DMS153 treated with DMSO at 0.1 percent for 48 hours (cell line): ENCODE measurements around the gene FCN2.

Experiments used
- DNase-seq: peaks from one replicate; lab custom pipeline; 2025; ENCODE audit not compliant: unreplicated experiment; lab: John Stamatoyannopoulos, UW

The FCN2 gene

DNA sequence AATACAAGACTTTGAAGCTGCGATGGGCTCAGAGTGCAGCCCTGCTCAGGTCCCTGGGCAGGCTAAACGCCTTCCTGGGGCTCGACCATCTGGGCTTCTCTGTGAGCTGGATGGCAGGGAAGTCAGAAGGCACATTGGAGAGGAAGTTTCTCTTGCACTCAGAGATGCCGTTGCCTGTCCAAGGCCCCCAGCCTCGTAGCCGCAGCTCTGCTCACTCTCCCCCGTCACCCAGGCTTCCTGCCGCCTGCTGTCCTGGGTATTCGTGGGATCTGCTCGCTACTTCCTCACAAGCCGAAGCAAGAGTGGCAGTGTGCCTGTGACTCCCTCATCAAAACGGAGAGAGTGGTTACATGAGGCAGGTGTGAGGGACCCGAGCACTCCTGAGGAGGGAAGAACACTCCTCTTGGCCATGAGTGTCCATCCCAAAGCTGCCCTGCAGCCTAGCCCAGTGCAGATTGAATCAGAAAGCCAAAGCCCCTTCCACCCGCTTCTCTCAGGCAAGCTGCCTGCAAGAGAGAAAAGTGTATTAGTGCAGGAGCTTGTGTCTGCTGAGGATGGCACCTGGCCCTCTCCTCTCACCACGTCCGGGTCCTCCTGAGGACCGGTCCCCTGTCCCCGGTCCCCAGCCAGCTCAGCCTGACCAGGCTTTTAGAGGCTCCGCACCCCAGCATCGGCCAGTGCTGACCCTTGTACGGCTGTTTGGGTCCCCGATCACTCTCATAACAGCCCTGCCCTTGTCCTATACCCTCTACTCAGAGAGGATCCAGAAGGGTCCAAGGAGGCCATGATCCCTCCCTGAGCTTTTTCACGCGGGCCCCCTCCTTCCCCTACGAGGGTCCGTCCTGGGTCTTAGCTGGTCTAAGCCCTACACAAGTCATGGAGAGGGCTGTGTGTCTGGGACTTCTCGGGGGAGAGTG lies 7.3 kb downstream of the FCN2 start:
- DNase-seq, result no peak

DNA sequence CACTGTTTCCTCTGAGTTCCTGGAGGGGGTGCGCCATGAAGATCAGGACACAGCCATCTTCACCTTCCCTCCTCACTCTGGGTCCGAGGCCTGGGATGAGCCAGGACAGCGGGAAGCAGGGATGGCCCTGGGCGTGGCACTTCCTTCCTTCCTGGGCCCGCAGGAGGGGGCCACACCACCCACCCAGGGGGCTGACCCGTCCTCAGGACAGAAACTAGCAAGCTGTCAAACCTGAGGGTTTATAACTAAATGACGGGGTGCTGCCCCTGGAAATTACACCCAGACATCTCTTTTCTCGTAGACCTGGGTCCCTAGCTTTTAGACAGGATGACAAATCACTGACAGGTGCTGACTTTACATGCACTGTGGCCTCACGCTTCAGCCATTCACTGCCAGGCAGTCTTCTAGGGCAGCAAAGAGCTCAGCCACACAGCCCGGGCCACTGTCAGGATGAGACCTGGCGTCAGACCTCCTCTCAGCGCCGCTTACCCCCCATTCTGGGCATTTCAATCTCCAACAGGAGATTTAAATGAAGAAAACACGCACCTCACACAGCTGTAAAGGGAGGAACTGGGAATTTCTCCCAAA lies 8.1 kb downstream of the FCN2 start:
- no peak for DNase-seq

DNA sequence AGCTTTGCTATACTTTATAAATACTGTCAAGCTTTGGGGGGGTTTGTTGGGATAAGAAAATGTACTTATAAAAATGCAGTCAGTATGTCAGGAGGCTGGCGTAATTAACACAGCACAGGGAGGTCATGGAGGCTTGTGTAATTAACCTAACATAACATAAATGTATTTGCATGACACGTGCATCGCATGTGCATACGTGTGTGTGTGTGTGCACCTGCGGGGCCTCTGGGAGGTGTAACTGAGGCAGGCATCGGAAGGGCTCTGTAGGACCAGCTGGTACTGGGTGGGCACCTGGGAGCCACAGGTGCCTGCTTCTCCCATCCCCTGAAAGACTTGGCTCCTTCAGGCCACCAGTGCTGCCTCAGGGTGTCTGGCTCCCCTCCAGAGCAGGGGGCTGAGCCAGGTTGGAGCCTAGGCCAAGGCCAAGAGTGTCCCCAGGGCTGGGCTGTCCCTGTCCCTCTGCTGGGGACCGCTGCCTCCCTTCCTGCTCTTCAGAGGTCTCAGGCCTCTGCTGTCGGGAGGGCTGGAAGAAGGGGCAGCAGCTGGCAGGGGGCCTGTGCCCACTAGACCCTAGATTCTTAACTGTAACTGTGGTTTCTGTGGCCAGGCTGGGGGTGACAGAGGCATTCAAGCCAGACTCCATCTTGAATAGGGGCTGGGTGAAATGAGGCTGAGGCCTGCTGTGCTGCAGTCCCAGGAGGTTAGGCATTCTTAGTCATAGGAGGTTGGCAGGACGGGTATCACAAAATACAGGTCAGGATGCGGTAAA lies 9.0 kb downstream of the FCN2 start:
- no peak for DNase-seq

DNA sequence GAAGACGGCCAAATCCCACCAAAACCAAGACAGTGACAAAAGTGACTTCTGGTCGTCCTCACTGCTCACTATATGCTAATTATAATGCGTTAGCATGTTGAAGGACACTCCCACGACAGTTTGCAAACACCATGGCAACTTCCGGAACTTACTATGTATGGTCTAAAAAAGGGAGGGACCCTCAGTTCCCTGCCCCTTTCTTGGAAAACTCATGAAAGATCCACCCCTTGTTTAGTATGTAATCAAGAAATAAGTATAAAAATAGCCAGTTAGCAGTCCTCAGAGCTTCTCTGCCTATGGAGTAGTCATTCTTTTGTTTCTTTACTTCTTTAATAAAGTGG lies 9.5 kb downstream of the FCN2 start:
- no peak for DNase-seq

DNA sequence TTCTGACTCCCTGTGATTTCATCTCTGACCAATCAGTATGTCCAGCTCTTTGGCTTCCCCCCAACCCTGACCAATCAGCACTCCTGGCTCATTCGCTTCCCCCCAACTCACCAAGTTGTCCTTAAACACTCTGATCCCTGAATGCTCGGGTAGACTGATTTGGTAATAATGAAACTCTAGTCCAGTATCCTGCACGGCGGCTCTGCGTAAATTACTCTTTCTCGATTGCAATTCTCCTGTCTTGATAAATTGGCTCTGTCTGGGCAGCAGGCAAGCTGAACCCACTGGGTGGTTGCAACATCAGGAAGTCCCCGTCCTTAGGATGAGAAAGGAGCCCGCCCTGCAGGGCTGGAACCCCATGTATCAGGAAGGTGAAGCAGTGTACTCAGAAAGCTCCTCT lies 10.4 kb downstream of the FCN2 start:
- no peak for DNase-seq

DNA sequence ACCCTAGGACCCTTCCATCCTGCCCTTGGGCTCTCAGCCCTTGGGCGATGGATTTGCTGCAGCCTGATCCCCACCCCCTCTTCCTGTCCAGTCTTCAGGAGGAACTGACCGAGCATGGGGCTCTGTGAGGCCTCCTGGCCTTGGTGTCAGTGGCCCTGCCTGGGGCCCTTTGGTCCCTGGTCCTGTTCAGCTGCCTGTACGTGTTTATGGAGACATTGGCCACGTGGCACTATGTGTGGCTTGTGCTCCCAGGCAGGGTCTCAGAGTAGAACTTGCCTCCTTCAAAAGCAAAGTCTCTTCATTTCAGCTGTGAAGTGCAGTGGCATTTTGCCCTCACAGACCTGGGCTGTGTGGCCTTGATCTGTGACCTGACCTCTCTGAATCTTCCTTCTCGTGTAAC lies 11.1 kb downstream of the FCN2 start:
- DNase-seq, result no peak

DNA sequence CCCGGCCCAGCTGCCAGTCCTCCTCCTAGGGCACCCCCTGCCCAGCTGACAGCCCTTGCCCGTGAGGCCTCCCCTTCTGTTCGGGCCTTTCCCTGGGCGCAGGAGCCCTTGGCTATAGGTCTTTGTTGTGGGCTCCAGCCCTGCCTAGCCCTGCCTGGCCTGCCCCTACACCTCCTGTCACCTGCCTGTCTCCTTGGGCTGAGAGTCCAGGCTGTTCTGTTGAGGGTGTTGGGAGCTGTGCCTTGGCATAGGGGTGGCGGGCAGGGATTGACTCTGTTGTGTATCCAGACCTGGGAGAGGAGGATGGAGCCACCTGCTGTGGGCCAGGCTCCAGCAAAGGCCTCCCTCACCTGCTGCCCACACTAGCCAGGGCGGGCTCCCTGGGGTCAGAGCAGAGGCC lies 11.6 kb downstream of the FCN2 start:
- no peak for DNase-seq

DNA sequence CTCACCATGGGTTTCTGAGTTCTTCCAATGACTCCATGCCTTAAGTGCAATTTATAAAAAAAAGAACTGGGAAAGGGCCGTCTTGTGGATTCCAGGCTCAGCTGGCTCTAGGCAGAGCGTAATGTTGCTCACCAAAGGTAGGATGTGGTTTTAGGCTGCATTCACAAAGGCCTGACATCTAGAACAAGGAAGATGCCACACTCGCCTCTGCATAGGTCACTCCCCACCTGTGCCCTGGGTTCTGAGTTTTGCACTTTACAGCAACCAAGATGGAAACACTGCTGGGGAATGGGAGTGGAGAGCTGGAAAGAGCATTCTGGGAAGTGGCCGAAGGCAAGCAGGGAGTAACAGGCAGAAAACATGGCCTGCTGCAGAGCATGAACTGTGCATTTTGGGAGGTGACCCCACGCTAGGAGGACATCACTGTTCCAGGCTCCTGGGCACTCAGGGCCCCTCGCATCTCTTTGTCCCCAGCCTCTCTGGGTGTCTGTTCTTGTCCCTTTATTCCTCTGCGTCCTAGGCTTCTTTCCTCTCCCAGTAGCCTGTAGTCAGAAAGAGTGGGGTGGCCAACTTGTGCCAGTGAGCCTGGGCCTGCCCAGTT lies 12.3 kb downstream of the FCN2 start:
- DNase-seq, result no peak

DNA sequence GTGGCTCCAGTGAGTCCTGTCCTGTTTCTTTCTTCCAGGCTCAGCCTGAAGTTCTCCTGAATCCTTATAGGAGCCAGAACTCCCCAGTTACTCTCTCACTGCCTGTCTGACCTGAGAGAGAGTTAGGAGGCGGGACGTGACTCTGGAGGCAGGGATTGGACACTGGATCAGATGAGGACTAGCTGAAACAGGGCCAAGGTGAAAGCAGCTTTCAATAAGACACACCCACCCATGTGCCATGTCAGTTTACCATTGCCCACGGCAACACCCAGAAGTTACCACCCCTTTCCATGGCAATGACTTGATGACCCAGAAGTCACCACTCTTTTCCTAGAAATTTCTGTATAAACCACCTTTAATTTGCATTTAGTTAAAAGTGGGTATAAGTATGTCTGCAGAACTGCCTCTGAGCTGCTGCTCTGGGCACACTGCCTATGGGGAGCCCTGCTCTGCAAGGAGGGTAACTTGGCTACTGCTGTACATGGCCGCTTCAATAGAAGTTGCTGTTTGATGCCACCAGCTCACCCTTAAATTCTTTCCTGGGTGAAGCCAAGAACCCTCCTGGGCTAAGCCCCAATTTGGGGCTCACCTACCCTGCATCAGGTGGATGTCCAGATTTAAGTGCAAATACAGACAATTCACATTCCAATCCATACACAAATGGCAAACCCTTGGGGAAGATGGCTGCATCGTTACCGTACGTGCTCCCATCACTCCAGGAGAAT lies 13.7 kb downstream of the FCN2 start:
- DNase-seq, result no peak

DNA sequence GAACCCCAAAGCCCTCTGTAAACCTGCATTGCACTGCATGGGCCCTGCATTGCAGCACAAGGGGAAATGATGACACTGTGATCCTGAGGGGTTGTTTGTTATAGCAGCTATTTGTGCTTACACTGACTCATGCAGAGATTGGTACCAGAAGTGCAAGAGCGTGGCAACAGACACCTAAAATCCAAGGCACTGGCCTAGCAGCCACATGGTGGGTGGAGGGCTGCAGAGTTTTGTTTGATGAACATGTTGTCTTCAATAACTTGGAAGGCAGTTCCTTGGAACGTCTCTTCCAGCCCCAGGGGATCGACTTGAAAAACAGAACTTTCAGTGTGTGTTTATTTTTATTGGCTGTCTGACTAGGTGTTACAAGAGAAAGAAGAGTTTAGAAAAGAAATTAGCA lies 14.5 kb downstream of the FCN2 start:
- no peak for DNase-seq

DNA sequence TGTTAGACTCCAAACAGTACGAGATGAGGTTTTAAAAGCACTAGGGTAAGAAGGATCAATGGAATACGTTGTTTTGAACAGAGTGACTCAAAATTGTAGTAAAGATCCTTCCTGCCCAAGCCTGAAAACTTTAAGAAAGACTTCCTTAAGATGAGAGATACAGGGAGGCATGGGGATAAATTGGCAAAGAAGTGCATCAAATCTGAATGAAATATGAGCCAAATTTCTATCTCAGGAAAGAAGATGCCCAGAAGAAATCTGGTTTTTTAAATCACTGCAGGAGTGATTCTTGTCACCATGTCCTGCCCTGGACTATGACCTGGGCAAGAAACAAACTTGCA lies 14.9 kb downstream of the FCN2 start:
- DNase-seq, result no peak

DNA sequence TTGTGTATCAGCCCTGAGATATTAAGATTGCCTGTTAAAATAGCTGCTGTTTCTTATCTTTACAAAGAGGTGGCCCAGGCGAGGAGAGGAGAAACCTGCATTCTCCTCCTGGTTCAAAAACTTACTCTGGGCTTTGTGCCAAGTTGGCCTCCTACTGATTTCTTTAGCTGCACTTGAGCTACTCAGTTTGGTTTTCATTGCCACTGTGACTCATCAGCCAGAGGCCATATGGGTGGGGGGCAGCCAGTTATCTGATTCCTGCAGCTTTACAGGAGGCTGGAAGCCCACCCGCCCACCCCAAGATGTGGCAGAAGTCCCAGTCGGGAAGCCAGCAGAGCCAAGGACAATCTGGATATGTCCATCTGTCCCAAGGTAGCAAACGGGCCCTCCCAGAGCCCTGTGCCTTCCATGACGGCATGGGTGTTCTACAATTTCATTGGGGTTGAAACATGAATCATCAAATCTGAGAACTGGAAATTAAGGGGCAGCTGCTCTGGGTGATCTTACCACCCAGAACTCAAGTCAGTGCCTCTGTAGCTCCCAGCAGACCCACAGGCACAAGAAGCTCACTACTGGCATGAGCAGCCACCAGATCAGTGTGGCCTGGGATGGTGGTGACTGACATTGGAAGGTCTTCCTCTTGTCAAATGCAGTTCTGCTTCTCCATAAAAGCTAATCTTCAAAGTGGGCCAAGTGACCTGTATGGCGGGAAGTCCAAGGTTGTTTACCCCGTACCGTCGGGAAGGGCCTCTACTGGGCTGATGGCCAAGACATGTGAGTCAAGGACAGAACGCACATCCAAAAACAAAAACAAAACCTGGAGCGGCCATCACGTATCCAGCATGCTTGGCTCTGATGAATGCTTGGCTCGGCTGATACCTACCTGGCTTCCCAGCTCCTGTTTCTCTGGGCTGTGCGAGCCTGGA lies 15.6 kb downstream of the FCN2 start:
- DNase-seq, result no peak

DNA sequence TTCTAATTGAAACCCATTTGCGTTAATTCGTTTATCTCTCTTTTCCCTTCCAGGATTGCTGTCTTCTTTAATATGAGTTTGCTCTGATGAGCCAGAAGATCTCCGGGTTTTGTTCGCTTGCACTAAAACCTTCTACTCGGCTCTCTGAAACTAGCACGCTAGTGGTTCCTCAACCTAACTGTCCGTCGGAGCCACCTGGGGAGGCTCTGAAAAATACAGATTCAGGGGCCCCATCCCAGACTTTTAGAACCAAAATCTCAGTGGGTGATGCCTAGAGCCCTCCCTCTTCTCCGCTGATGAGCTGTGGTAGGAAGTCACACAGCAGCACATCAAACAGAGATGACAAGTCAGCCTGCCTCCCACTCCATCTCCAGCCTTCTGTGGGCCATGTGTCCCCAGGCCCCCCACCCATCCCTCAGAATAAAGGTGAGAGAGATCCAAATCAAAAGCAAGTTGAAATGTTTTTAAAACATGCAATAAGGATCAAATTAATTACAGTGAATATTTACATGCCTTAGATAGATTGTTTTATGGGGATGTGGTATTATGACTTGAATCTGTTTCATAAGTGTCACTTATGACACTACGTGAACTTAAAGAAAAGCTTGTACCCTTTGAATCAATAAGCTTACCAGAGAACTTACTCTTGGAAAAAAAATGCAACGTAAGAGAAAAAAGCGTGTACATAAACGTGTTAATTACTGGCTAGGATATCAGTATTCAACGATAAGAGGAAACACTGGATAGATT lies 16.4 kb downstream of the FCN2 start:
- no peak for DNase-seq

DNA sequence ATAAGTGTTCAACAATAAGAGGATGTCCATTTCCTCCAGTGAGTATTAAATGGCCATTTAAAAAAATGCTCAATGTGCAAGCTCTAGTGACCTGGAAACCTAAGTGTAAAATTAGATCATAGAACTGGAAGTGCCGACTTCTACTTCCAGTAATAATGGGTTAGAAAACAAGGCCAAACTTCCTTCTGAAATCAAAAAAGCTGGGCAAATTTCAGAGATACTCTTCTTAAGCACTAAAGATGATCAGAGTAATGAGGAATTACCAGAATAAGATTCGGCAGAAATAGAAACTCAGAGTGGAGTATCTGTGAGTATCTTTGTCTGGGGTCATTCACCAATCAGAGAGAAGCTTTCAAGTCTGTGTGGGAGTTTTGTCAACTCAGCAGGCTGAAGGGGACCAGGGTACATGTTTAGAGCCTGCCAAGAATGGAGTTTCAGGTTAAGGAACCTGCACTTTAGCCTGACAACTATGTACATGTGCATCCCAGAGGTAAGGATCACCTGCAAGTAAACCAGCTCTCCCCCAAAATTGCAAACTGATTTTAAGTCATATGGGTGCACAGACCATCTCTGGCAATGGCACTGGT lies 17.1 kb downstream of the FCN2 start:
- DNase-seq, result no peak

DNA sequence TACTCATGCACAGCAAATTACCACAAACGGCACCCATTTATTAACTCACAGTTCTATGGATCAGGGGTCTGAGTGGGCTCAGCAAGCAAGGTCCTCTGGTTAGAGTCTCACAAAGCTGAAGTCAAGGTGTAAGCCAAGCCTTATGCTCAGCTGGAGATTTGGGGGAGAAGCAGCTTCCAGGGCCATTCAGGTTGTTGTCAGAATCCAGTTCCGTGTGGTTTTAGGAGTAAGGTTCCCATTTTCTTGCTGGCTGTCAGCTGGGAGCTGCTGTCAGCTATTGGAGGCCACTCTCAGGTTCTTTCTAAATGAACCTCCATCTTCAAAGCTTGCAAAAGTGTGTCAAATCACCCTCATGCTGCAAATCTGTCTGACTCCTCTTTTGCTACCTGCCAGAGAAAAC lies 17.7 kb downstream of the FCN2 start:
- DNase-seq, result no peak

DNA sequence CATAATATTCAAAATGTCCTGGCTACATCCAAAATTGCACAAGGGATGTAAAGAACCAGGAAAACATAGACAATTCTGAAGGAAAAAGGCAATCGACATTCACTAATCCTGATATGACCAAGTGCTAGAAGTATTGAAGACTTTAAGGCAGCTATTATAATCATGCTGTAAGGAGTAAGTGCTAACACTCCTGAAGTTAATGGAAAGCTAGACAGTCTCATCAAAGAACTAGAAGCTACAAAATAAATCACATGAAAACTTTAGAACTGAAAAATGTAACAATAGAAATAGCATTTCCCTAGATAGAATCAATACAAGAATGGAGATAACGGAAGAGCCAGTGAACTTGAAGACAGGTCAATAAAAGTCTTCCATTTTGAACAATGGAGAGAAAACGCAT lies 18.6 kb downstream of the FCN2 start:
- DNase-seq, result no peak

DNA sequence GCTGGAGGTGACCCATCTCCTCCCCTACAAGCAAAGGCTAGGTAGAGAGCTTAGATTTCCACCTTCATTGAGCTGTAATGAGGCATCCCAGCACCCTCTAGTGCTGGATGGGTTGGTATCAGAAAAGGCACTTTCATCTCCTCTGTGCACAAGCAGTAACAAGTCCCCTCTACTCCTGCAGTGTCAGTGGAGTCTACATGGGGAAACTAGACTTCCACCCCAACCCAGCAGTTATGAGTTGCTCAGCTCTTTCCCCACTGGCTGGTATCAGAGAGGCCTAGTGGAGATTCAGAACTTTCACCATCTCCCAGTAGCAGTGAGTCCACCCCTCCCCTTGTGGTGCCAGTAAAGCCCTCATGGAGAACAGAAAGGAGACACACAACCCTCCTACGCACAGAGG lies 19.2 kb downstream of the FCN2 start:
- no peak for DNase-seq

DNA sequence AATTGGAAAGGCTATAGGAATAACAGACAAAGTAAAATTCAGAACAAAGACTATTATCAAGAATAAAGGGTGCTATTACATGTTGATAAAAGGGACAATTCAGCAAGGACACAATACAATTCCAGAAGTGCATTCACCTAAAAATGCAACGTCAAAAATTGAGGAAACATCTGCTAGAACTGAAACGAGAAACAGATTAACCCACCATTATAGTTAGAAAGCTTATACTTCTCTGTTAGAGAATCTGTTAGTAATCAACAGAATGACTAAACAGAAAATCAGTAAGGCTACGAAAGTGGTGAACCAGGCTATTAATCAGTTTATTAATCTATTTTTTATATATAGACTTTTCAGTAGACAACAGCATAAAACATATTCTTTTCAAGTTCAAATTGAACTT lies 22.3 kb downstream of the FCN2 start:
- no peak for DNase-seq
